Superior temporal gyrus (tissue), 1 donor: Measurements from ENCODE around the gene ABCA13.

Experiments used
- DNase-seq: peaks from one replicate; pipeline ENCODE4 v3.0.0-alpha.2; 2016; ENCODE audit errors: extremely low spot score

ABCA13 gene

GRCh38 chr7:48237354-48237753, 66.1 kb downstream of the ABCA13 start:
- DNase-seq: no peak

- no peak for DNase-seq
Measured at GRCh38 chr7:48242846-48243245, 71.6 kb downstream of the ABCA13 start.

GRCh38 chr7:48244864-48245271, 73.6 kb downstream of the ABCA13 start:
- peak; percentile 33 for DNase-seq

GRCh38 chr7:48245751-48246472, 74.7 kb downstream of the ABCA13 start:
- DNase-seq: no peak

- DNase-seq: no peak
Measured at GRCh38 chr7:48249166-48249565, 77.9 kb downstream of the ABCA13 start.

GRCh38 chr7:48250441-48250951, 79.2 kb downstream of the ABCA13 start:
- no peak for DNase-seq

GRCh38 chr7:48251766-48252165, 80.5 kb downstream of the ABCA13 start:
- DNase-seq: no peak

- no peak for DNase-seq
Measured at GRCh38 chr7:48252995-48253394, 81.7 kb downstream of the ABCA13 start.

GRCh38 chr7:48255046-48255445, 83.8 kb downstream of the ABCA13 start:
- no peak for DNase-seq

GRCh38 chr7:48259463-48260280, 88.4 kb downstream of the ABCA13 start:
- no peak for DNase-seq

- DNase-seq: no peak
Measured at GRCh38 chr7:48261696-48262095, 90.4 kb downstream of the ABCA13 start.

GRCh38 chr7:48262606-48263310, 91.5 kb downstream of the ABCA13 start:
- no peak for DNase-seq

- no peak for DNase-seq
Measured at GRCh38 chr7:48263311-48263650, 92.0 kb downstream of the ABCA13 start.

- no peak for DNase-seq
Measured at GRCh38 chr7:48269066-48269465, 97.8 kb downstream of the ABCA13 start.

GRCh38 chr7:48274662-48275061, 103.4 kb downstream of the ABCA13 start:
- DNase-seq: no peak

- DNase-seq: no peak
Measured at GRCh38 chr7:48279420-48279819, 108.2 kb downstream of the ABCA13 start.

GRCh38 chr7:48280100-48280499, 108.8 kb downstream of the ABCA13 start:
- no peak for DNase-seq

- no peak for DNase-seq
Measured at GRCh38 chr7:48285373-48285772, 114.1 kb downstream of the ABCA13 start.

GRCh38 chr7:48286836-48287235, 115.6 kb downstream of the ABCA13 start:
- no peak for DNase-seq

- DNase-seq: no peak
Measured at GRCh38 chr7:48289656-48290055, 118.4 kb downstream of the ABCA13 start.

GRCh38 chr7:48292949-48293348, 121.7 kb downstream of the ABCA13 start:
- DNase-seq: no peak

GRCh38 chr7:48295296-48295971, 124.2 kb downstream of the ABCA13 start:
- DNase-seq: no peak
